ENCODE measurements around the gene ABR.

The ABR gene

DNA sequence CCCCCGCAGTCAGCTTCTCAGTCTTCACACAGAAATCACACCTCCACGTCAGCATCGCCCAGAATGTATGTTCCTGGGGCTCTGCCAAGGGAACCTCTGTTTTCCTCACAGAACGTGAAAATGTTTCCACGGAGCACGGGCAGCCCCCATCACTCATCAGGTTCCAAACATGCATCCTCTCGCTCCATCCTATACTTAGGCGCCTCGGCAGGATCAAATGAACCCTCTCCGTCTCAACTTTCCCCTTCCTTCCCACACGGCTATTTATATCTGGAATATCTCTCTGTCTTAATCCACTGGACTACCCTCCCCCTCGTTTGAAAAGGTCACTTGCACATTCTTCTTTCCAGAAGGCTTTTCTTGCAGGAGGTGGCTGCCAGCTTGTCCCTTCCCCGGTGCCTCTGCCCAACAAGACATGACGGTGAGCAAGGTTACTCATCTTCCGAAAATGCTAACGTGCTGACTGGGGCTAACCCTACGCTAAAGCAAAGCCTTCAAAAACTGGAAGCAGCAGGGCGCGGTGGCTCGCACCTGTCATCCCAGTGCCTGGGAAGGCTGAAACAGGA lies 221.8 kb downstream of the ABR start:
- no peak overlapping the region for H2AFZ ChIP-seq (ENCODE audit: low read length)
- no peak overlapping the region for H3K4me3 ChIP-seq (ENCODE audit: low read length)
- no peak overlapping the region for H3K27ac ChIP-seq (ENCODE audit: low read length)
- no peaks in the 10 kb centered on the region for H3K9me2 ChIP-seq (replicated peaks; ENCODE audit: insufficient read depth, low read length)
- H3F3A ChIP-seq (ENCODE audit: insufficient read depth, low read length) = no peaks in the 10 kb centered on the region
- H3K9ac ChIP-seq (ENCODE audit: low read length) = no peak overlapping the region
- H3K27me3 ChIP-seq (replicated peaks; ENCODE audit: insufficient read depth, low read length) = peaks cover 87% of the 10 kb centered on the region
- H3K36me3 ChIP-seq (replicated peaks; ENCODE audit: insufficient read depth, low read length) = no peaks in the 10 kb centered on the region
- no peak for DNase-seq
- no peaks in the 10 kb centered on the region for H3K79me2 ChIP-seq (ENCODE audit: low read length)
- TF ChIP-seq EZH2 (optimal IDR thresholded peaks at IDR 0.05; ENCODE audit: low read depth, low read length) (no peak), EZH2phosphoT487 (IDR thresholded peaks at IDR 0.05; ENCODE audit: low read length) (no peak)
- TF ChIP-seq, protein P1, sequence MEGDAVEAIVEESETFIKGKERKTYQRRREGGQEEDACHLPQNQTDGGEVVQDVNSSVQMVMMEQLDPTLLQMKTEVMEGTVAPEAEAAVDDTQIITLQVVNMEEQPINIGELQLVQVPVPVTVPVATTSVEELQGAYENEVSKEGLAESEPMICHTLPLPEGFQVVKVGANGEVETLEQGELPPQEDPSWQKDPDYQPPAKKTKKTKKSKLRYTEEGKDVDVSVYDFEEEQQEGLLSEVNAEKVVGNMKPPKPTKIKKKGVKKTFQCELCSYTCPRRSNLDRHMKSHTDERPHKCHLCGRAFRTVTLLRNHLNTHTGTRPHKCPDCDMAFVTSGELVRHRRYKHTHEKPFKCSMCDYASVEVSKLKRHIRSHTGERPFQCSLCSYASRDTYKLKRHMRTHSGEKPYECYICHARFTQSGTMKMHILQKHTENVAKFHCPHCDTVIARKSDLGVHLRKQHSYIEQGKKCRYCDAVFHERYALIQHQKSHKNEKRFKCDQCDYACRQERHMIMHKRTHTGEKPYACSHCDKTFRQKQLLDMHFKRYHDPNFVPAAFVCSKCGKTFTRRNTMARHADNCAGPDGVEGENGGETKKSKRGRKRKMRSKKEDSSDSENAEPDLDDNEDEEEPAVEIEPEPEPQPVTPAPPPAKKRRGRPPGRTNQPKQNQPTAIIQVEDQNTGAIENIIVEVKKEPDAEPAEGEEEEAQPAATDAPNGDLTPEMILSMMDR (IDR thresholded peaks at IDR 0.05; ENCODE audit: low read length) = no peak
- H3K4me1 ChIP-seq (ENCODE audit: low read length) = no peaks in the 10 kb centered on the region
- H3K4me2 ChIP-seq (ENCODE audit: low read depth, low read length) = no peak overlapping the region
- no peaks in the 10 kb centered on the region for H3K9me3 ChIP-seq (replicated peaks; ENCODE audit: insufficient read depth, low read length)
- no peaks in the 10 kb centered on the region for H4K20me1 ChIP-seq (ENCODE audit: insufficient read depth, low read length)

GRCh38 chr17:956905-957304 lies 222.9 kb downstream of the ABR start:
- peaks cover 81% of the 10 kb centered on the region for H3K27me3 ChIP-seq (replicated peaks; ENCODE audit: insufficient read depth, low read length)
- TF ChIP-seq, protein P1 (IDR thresholded peaks at IDR 0.05; ENCODE audit: low read length) = no peak
- no peak for TF ChIP-seq EZH2phosphoT487 (IDR thresholded peaks at IDR 0.05; ENCODE audit: low read length)
- no peak for TF ChIP-seq EZH2 (optimal IDR thresholded peaks at IDR 0.05; ENCODE audit: low read depth, low read length)
- H2AFZ ChIP-seq (ENCODE audit: low read length) = no peak overlapping the region
- H3K4me2 ChIP-seq (ENCODE audit: low read depth, low read length) = no peak overlapping the region
- no peak overlapping the region for H3K9ac ChIP-seq (ENCODE audit: low read length)
- no peak overlapping the region for H3K4me3 ChIP-seq (ENCODE audit: low read length)
- H3K79me2 ChIP-seq (ENCODE audit: low read length) = no peaks in the 10 kb centered on the region
- no peaks in the 10 kb centered on the region for H3K36me3 ChIP-seq (replicated peaks; ENCODE audit: insufficient read depth, low read length)
- DNase-seq = no peak
- no peaks in the 10 kb centered on the region for H4K20me1 ChIP-seq (ENCODE audit: insufficient read depth, low read length)
- H3K9me3 ChIP-seq (replicated peaks; ENCODE audit: insufficient read depth, low read length) = no peaks in the 10 kb centered on the region
- no peaks in the 10 kb centered on the region for H3K4me1 ChIP-seq (ENCODE audit: low read length)
- H3F3A ChIP-seq (ENCODE audit: insufficient read depth, low read length) = no peaks in the 10 kb centered on the region
- no peaks in the 10 kb centered on the region for H3K9me2 ChIP-seq (replicated peaks; ENCODE audit: insufficient read depth, low read length)
- no peak overlapping the region for H3K27ac ChIP-seq (ENCODE audit: low read length)

GRCh38 chr17:954431-955164 lies 225.2 kb downstream of the ABR start:
- Histone ChIP-seq H3K9me2 (replicated peaks; ENCODE audit: insufficient read depth, low read length) (no peaks in the 10 kb centered on the region), H3K27ac (ENCODE audit: low read length) (no peak overlapping the region), H3K27me3 (replicated peaks; ENCODE audit: insufficient read depth, low read length) (peaks cover 82% of the 10 kb centered on the region), H3K4me1 (ENCODE audit: low read length) (no peaks in the 10 kb centered on the region), H3K4me3 (ENCODE audit: low read length) (no peak overlapping the region), H2AFZ (ENCODE audit: low read length) (no peak overlapping the region), H3F3A (ENCODE audit: insufficient read depth, low read length) (no peaks in the 10 kb centered on the region), H3K36me3 (replicated peaks; ENCODE audit: insufficient read depth, low read length) (no peaks in the 10 kb centered on the region), H4K20me1 (ENCODE audit: insufficient read depth, low read length) (no peaks in the 10 kb centered on the region), H3K79me2 (ENCODE audit: low read length) (no peaks in the 10 kb centered on the region), H3K9ac (ENCODE audit: low read length) (no peak overlapping the region), H3K9me3 (replicated peaks; ENCODE audit: insufficient read depth, low read length) (no peaks in the 10 kb centered on the region), H3K4me2 (ENCODE audit: low read depth, low read length) (no peak overlapping the region)
- TF ChIP-seq, protein P1 (IDR thresholded peaks at IDR 0.05; ENCODE audit: low read length) = no peak
- TF ChIP-seq EZH2phosphoT487 (IDR thresholded peaks at IDR 0.05; ENCODE audit: low read length) (no peak), EZH2 (optimal IDR thresholded peaks at IDR 0.05; ENCODE audit: low read depth, low read length) (no peak)
- DNase-seq = no peak

All from MM.1S (cell line).